ENCODE measurements around the gene CDC25B. TPM values are rescaled to one million over a fixed set of nuclear protein-coding genes. Genes with fewer than 3 reads are reported as not detected.

The CDC25B gene
- total and polyA plus RNA-seq, 7 donors: 5.1 to 9.1 (median 7.1) TPM

- TF ChIP-seq CTCF (IDR thresholded peaks at IDR 0.05): no peak
- ATAC-seq (no peak), DNase-seq (no peak)
- Histone ChIP-seq H3K9me3 (no peaks in the 10 kb centered on the region), H3K4me1 (peaks cover 39% of the 10 kb centered on the region), H3K36me3 (ENCODE audit: insufficient read depth in 1 of 2, low read depth in 1 of 2) (no peaks in the 10 kb centered on the region), H3K27ac (peak overlapping the region; percentile 82), H3K27me3 (ENCODE audit: insufficient read depth in 3 of 3, low read length in 2 of 3) (no peaks in the 10 kb centered on the region), H3K4me3 (peak overlapping the region; percentile 67)
- 82 to 90% (median 88%) methylated on average over 7 to 9 of the region's 9 CpGs for WGBS, 3 donors
- intact Hi-C loops (cut with DNase I): no loop called here
These were observed 16.2 kb downstream of the CDC25B start for GRCh38 chr20:3812259-3812681.

- Histone ChIP-seq H3K4me3 (no peak overlapping the region), H3K9me3 (no peaks in the 10 kb centered on the region), H3K27ac (peak overlapping the region; percentile 82), H3K36me3 (ENCODE audit: insufficient read depth in 1 of 2, low read depth in 1 of 2) (no peaks in the 10 kb centered on the region), H3K4me1 (peaks cover 33% of the 10 kb centered on the region), H3K27me3 (ENCODE audit: insufficient read depth in 3 of 3, low read length in 2 of 3) (no peaks in the 10 kb centered on the region)
- TF ChIP-seq CTCF (IDR thresholded peaks at IDR 0.05): no peak
- intact Hi-C loops (cut with DNase I): no loop called here
- ATAC-seq (no peak), DNase-seq (peak in 1 of 2 donors; percentile 27)
- 61 to 80% (median 73%) methylated on average over 8 of the region's 8 CpGs for WGBS, 3 donors
These were observed 17.1 kb downstream of the CDC25B start for GRCh38 chr20:3812975-3813847.

GRCh38 chr20:3813848-3814581 is 17.9 kb downstream of the CDC25B start:
- intact Hi-C loops (cut with DNase I): no loop called here
- 84 to 88% (median 87%) methylated on average over 12 of the region's 12 CpGs for WGBS, 3 donors
- H3K27ac ChIP-seq: no peak overlapping the region
- ATAC-seq (no peak), DNase-seq (no peak)
- no peak overlapping the region for H3K4me3 ChIP-seq
- peaks cover 32% of the 10 kb centered on the region for H3K4me1 ChIP-seq
- no peaks in the 10 kb centered on the region for H3K36me3 ChIP-seq (ENCODE audit: insufficient read depth in 1 of 2, low read depth in 1 of 2)
- no peak for TF ChIP-seq CTCF (IDR thresholded peaks at IDR 0.05)
- no peaks in the 10 kb centered on the region for H3K27me3 ChIP-seq (ENCODE audit: insufficient read depth in 3 of 3, low read length in 2 of 3)
- no peaks in the 10 kb centered on the region for H3K9me3 ChIP-seq

GRCh38 chr20:3814928-3815495 is 18.9 kb downstream of the CDC25B start:
- DNase-seq: no peak
- H3K27me3 ChIP-seq (ENCODE audit: insufficient read depth in 3 of 3, low read length in 2 of 3): no peaks in the 10 kb centered on the region
- no peak for ATAC-seq
- peaks cover 38% of the 10 kb centered on the region for H3K4me1 ChIP-seq
- no peaks in the 10 kb centered on the region for H3K9me3 ChIP-seq
- H3K36me3 ChIP-seq (ENCODE audit: insufficient read depth in 1 of 2, low read depth in 1 of 2): no peaks in the 10 kb centered on the region
- WGBS, 3 donors: 75 to 88% (median 84%) methylated on average over 7 of the region's 7 CpGs
- H3K4me3 ChIP-seq: no peak overlapping the region
- H3K27ac ChIP-seq: no peak overlapping the region
- intact Hi-C loops (cut with DNase I): no loop called here
- TF ChIP-seq CTCF (IDR thresholded peaks at IDR 0.05): no peak

All from psoas muscle (tissue), 8 donors.